Stimulated activated CD8-positive, alpha-beta memory T cell treated with anti-CD3 and anti-CD28 coated beads, Interleukin-12 subunit alpha, Interleukin-12 subunit beta, amount 100 ng/mL, for 4 hours (primary cell): ENCODE results near the gene NUP58.
"Not testable (repeated sequence)": the region's sequence is repeated elsewhere in the genome, so short reads cannot be mapped to it uniquely, and the experiment has no call there.

Source experiments
- DNase-seq: peaks from one replicate; pipeline ENCODE4 v3.0.0-alpha.2; 2020; ENCODE audit warnings: low read depth

NUP58 gene

DNA sequence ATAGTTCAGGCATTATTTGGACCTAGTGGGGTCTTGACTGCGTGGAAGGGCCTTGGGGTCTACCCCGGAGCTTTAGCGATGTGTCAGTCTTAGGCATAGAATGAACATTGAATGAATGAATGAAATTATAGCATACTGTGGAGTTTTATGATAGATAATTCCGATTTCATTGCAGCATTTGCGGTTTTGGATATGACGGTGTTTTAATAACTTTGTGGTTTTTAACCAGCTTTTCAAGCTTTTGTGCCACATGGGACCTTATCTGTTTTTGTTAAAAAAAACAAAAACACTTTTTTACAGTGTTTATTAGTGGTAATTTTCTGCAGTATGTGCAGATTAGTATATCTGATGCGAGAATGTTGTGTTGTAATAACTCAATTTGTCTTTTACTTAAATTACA is 696 bp downstream of the NUP58 start:
- no peak for DNase-seq

DNA sequence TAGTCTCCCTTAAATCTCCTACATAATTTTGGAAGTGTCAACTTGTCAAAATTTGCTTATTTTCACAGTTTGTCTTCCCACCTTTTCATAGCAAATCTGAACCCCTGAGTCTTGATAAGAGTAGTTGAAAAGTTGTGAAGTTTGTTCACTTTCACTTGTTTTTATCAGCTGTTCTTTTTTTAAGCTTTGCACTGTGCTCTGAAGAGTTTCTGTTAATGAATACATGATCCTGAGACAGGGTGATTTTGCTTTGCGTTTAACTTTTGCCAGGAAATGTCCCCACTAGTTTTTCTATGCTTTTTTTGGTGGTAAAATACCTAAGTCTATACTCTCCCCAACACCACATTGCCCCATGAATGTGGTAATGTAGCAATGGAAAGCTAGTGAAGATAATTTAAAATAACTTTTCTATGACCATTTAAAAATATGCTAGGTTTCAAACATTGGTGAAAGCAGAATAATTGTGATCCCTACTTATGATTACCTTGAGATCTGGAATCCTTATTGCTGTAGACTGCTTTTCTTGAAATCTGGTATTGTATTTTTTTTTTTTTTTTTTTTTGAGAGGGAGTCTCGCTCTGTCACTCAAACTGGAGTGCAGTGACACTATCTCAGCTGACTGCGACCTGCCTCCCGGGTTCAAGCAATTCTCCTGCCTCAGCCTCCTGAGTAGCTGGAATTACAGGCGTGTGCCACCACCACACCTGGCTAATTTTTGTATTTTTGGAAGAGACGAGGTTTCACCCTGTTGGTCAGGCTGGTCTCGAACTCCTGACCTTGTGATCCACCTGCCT is 5.4 kb downstream of the NUP58 start:
- no peak for DNase-seq

DNA sequence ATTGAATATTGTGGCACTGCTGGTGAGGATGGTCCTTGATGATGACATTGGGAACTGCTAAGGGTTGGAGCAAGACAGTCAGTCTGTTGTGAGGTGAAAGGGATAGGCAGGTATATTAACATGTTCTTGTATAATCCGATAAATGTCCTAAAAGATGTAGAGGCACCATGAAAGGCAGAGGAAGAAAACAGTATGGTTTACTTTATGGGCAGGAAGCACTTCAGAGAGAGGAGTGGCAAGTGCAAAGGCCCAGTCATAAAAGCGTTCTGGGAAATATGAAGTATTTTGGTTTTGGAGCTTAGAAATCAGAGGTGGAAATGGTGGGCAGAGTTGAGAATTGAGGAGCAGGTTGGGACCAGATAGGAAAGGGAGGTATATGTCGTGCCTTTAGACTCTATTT is 9.5 kb downstream of the NUP58 start:
- DNase-seq: no peak

GRCh38 chr13:25318946-25319345 is 17.5 kb downstream of the NUP58 start:
- DNase-seq: not testable (repeated sequence)

DNA sequence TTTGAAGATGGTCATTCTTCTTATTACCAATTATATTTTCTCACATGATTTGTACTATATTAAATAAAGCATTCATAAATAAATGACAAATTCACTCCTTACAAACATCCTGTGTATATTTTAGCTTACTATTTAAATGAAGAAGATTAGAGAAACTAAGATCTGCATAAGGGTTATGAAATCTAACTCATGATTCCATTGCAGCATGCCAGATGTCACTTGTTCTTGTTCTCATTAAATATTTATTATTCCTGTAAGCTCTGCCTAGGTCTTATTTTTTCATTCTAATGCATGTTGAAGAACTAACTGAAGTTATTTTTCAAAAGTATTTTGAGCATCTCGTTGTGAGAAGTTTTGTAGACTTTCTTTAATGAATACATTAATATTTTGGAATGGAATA is 18.3 kb downstream of the NUP58 start:
- DNase-seq: no peak

GRCh38 chr13:25324100-25324499 is 22.7 kb downstream of the NUP58 start:
- no peak for DNase-seq

DNA sequence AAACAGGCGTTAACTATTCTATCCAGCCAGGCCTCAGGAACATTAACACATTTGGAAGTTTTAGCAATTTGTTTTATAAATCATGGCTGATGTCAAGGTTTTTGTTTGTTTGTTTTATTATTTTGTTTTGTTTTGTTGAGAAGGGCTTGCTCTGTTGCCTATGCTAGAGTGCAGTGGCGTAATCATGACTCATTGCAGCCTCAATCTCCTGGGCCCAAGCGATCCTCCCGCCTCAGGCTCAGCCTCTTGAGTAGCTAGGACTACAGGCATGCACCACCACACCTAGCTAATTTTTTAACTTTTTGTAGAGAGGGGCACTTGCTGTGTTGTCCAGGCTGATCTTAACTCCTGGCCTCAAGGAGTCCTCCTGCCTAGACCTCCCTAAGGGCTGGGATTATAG is 28.3 kb downstream of the NUP58 start:
- DNase-seq: no peak

- no peak for DNase-seq
These were observed 29.1 kb downstream of the NUP58 start for GRCh38 chr13:25330541-25330940.

DNA sequence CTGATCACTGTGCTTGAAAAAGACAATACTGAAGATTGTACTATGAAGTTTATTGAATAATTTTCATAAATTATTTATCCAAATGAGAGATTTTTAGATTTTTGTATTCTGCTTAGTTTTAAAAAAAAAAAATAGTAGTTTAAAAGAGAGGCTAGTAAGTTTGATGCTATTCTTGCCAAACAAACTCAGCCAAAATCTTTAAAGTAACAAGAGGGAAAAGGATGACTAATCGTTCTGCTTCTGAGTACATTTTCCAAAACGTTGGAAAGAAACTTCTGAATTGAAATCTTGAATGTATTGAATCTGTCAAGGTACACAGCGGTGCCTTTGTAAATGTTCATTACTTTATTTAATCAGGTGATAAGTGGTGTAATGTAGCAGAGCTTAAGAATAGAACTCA is 34.4 kb downstream of the NUP58 start:
- no peak for DNase-seq

GRCh38 chr13:25345576-25345975 is 44.2 kb downstream of the NUP58 start:
- DNase-seq: no peak

DNA sequence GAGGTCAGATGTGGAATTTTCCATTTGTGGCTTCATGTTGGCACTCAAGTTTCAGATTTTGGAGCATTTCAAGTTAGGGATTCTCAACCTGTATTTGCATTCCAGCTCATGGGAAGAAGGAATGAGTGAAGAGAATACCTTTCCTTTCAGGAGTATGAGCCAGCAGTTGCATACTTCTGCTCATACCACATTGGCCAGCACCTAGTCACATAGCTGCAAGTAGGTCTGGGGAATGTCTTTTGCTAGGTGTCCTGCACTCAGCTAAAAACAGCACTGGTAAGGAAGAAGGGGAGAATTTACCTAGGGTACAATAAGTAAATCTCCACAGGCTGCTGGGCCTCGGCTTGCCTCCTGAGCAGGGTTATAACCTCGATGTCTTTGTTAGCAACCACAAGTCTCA is 45.7 kb downstream of the NUP58 start:
- no peak for DNase-seq

- DNase-seq: no peak
These were observed 50.0 kb downstream of the NUP58 start for GRCh38 chr13:25351404-25351803.

DNA sequence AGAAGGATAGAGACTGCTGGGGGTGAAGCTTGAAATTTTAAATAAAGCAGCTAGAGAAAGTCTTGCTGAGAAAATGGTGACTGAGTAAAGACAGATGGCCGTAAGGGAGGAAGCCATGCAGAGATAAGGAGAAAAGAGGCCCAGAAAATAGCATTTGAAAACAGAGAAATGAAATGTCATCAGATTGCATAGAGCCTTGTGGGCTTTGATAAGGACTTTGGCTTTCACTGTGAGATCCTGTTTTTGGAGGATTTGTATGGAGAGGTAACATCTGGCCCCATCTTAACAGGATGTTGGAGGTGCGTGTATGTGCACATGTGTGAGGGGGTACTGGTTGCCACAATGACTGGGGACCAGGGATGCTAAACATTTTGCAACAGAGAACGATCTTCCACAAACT is 50.8 kb downstream of the NUP58 start:
- no peak for DNase-seq

DNA sequence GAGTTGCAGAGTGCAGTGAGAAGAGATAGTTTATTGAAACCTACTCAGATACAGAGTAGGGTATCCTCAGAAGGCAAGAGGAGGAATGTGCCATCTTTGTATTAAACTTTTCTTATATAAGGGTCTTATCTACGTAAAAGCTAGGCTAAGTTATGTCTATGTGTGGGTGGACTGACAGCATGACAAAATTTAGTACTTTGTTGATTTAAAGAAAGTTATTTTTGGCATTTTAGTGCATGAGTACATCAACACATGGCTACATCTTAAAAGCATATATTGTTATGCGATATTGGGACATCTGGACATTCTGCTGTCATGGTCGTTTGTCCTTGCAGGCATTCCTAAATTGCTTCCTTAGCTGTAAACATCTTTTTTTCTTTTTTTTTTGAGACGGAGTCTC is 51.4 kb downstream of the NUP58 start:
- no peak for DNase-seq

GRCh38 chr13:25353344-25353743 is 51.9 kb downstream of the NUP58 start:
- no peak for DNase-seq

DNA sequence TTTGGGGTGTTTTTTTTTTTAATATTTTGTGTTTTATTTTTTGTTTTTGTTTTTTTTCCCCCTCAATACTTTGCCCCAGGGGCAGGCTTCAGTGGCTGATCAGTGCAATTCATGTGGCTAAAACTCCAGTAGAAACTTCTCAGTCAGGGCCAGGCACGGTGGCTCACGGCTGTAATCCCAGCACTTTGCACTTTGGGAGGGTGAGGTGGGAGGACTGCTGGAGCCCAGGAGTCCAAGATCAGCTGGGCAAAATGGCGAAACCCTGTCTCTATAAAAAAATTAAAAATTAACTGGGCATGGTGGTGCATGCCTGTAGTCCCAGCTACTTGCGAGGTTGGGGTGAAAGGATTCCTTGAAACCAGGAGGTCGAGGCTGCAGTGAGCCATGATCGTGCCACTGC is 53.0 kb downstream of the NUP58 start:
- DNase-seq: no peak

DNA sequence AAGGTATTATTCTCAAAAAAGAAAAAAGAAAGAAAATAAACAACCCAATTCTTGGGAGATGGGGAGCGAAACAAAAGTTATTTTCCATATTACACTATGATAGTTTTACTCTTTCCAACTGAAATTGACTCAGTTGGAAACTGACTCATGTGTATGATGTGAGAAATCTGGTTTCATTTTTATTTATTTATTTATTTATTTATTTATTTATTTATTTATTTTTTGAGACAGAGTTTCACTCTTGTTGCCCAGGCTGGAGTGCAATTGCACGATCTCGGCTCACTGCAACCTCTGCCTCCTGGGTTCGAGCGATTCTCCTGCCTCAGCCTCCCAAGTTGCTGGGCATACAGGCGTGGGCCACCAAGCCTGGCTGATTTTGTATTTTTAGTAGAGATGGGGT is 59.0 kb downstream of the NUP58 start:
- DNase-seq: not testable (repeated sequence)

- no peak for DNase-seq
These were observed 64.4 kb downstream of the NUP58 start for GRCh38 chr13:25365720-25366235.

DNA sequence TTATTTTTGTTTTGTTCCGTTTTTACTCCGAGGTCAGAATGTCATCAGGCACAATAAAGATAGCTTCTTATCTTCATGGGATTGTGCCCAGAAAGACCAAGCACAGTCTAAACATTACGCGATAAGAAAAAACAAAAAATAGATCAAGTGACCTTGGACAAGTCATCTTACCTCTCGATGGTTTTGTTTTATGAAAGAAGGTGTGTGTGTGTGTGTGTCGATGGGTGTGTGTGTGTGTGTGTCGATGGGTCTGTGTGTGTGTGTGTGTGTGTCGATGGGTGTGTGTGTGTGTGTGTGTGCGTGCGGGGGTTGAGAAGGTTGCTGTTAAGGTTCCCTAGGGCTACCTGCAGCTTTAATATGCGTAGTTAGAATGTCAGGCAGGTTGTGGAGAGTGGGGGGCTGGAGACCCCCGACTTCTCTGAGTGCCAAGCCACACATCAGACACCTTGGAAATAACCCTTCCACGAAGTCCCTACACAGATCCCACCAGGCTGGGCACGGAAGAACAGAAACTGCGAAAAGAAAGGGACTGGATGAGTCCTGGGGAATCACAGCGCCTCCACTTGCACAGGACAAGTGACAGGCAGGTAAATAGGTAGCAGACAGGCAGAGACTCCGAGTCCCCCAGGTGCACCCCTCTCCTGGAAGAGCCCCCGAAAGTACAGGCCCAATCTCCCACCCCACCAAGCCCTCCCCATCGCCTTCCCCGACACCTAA is 69.9 kb downstream of the NUP58 start:
- DNase-seq: no peak

DNA sequence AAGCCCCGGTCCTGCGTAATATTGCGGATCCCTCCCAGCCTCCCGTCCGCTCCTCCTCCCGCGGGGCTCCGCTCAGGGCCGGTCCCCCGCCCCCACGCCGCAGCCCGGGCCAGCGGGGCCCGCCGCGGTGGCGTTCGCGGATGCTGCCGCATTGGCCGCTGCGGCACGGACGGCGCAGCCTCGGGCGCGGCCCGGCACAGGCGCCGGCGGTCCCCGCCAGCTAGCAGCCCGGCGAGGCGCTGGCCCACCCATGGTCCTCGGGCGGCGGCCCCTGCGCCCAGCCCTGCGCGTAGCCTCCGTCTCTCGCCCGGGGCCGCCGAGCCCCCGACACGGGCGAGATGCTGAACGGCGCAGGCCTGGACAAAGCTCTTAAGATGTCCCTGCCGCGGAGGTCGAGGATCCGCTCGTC is 70.5 kb downstream of the NUP58 start, which contains the start of gene ATP8A2:
Gene ATP8A2 (plus strand): TSS at position 100 of the 409 bp plus-strand sequence. CDS start 239 bp downstream, at position 339.
- DNase-seq: no peak

DNA sequence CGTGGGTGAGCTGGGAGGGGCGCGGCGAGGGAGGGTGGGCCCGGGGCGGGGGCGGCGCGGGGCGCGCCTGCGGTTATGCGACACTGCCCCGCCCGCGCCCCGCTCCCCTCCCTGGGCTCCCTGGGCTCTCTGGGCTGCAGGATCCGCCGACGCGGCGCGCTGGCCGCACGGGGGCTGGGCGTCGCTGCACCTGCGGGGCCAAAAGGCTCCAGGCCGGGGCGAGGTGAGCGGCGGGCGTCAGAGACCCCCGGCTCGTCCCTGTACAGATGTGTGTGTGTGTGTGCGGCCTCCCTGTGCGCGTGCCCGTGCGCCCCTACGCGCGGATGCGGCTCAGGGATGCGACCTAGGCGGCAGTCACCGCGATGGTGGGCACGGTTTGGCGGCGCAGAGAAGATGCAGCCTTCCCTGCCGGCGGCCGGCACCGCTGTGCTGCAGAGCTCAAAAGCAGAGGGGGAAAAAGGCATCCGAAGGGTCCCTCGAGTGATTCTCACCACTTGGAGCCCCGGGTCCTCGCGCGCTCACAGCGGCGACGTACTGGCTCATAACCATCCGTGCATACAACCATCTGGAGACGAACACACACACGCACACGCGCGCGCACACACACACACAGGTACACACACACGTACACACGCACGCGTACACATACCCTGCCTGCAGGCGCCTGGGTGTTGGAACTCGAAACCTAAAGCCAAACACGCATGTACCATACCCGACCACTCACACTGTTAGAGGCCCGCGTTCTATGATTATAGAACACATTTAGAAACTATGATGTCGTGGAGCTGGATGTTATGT is 71.1 kb downstream of the NUP58 start:
- DNase-seq: no peak

- DNase-seq: no peak
These were observed 74.4 kb downstream of the NUP58 start for GRCh38 chr13:25375727-25376358.
